ENCODE data around the gene TEX19.

Gene TEX19

DNA sequence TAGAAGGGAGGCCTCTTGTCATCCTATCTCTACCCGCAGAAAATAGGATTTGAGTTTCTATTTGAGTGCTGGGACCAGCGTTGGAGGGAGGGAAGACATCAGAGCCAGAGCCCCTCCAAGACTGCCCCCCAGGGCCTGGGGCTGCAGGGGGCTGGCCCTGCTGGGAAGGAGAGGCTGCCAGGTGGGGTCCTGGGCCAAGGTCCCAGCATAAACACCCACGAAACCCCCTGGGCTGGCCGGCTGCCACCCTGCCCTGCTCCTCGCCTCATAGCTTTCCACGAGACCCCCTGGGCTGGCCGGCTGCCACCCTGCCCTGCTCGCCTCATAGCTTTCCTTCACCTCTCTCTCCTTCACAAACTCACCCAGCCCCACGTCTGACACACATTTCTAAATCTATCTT, 10.6 kb upstream of the TEX19 start (continued):
- TF ChIP-seq, protein P1, sequence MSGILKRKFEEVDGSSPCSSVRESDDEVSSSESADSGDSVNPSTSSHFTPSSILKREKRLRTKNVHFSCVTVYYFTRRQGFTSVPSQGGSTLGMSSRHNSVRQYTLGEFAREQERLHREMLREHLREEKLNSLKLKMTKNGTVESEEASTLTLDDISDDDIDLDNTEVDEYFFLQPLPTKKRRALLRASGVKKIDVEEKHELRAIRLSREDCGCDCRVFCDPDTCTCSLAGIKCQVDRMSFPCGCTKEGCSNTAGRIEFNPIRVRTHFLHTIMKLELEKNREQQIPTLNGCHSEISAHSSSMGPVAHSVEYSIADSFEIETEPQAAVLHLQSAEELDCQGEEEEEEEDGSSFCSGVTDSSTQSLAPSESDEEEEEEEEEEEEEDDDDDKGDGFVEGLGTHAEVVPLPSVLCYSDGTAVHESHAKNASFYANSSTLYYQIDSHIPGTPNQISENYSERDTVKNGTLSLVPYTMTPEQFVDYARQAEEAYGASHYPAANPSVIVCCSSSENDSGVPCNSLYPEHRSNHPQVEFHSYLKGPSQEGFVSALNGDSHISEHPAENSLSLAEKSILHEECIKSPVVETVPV (CRISPR knock-in tag; IDR thresholded peaks at IDR 0.05), result no peak
- TF ChIP-seq RARB (CRISPR knock-in tag; IDR thresholded peaks at IDR 0.05) (no peak), GLIS3 (CRISPR knock-in tag; IDR thresholded peaks at IDR 0.05) (no peak), TCF4 (CRISPR knock-in tag; IDR thresholded peaks at IDR 0.05; ENCODE audit: borderline replicate concordance) (no peak), ESRRG (CRISPR knock-in tag; IDR thresholded peaks at IDR 0.05) (no peak)

DNA sequence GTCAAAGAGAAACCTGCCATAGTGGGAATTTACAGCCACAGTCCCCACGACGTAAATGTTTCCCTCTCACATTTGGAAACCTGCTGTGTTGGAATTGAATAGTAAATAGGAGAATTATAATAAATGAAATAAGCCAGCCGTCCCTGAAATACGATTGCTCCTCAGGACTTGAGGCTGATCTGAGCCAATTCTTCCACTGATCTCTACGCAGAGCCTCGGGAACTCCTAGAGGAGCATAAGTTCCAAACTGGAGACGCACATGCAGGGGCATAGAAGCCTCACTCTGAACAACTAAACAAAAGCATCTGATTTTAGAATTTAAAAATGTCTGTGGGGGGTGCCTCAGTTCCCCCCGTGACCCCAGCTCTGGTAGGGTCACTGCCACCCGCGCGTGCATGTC, 10.2 kb upstream of the TEX19 start:
- TF ChIP-seq TCF4 (CRISPR knock-in tag; IDR thresholded peaks at IDR 0.05; ENCODE audit: borderline replicate concordance) (no peak), BACH2 (CRISPR knock-in tag; IDR thresholded peaks at IDR 0.05; ENCODE audit: borderline replicate concordance) (no peak), CSDC2 (CRISPR knock-in tag; IDR thresholded peaks at IDR 0.05) (no peak), ZNF8 (CRISPR knock-in tag; IDR thresholded peaks at IDR 0.05) (no peak), ESRRG (CRISPR knock-in tag; IDR thresholded peaks at IDR 0.05) (no peak), SNAI2 (CRISPR knock-in tag; IDR thresholded peaks at IDR 0.05) (no peak), POU6F1 (CRISPR knock-in tag; IDR thresholded peaks at IDR 0.05; ENCODE audit: borderline replicate concordance, low read depth) (no peak), ZFP3 (CRISPR knock-in tag; IDR thresholded peaks at IDR 0.05) (no peak), PPARA (CRISPR knock-in tag; IDR thresholded peaks at IDR 0.05; ENCODE audit: borderline replicate concordance) (no peak), CREB5 (CRISPR knock-in tag; IDR thresholded peaks at IDR 0.05; ENCODE audit: low read depth) (no peak), PATZ1 (CRISPR knock-in tag; IDR thresholded peaks at IDR 0.05; ENCODE audit: borderline replicate concordance) (no peak), TSHZ2 (CRISPR knock-in tag; IDR thresholded peaks at IDR 0.05) (no peak), ZNF565 (CRISPR knock-in tag; conservative IDR thresholded peaks at IDR 0.05; ENCODE audit: low read depth) (no peak), GLIS3 (CRISPR knock-in tag; IDR thresholded peaks at IDR 0.05) (no peak)
- ATAC-seq, result no peak

GRCh38 chr17:82349287-82349701, 9.8 kb upstream of the TEX19 start:
- TF ChIP-seq TOX (CRISPR knock-in tag; IDR thresholded peaks at IDR 0.05; ENCODE audit: borderline replicate concordance), result no peak
- no peak for TF ChIP-seq ARNTL (CRISPR knock-in tag; IDR thresholded peaks at IDR 0.05; ENCODE audit: borderline replicate concordance, low read depth)
- TF ChIP-seq ZC3H10 (CRISPR knock-in tag; IDR thresholded peaks at IDR 0.05), result no peak
- TF ChIP-seq POU6F1 (CRISPR knock-in tag; IDR thresholded peaks at IDR 0.05; ENCODE audit: borderline replicate concordance, low read depth), result no peak
- TF ChIP-seq ESRRG (CRISPR knock-in tag; IDR thresholded peaks at IDR 0.05), result no peak
- TF ChIP-seq CREB5 (CRISPR knock-in tag; IDR thresholded peaks at IDR 0.05; ENCODE audit: low read depth), result no peak
- no peak for TF ChIP-seq TCF4 (CRISPR knock-in tag; IDR thresholded peaks at IDR 0.05; ENCODE audit: borderline replicate concordance)
- TF ChIP-seq ZNF8 (CRISPR knock-in tag; IDR thresholded peaks at IDR 0.05), result no peak
- no peak for TF ChIP-seq ZFP30 (CRISPR knock-in tag; IDR thresholded peaks at IDR 0.05)
- TF ChIP-seq, protein P1 (CRISPR knock-in tag; IDR thresholded peaks at IDR 0.05), result no peak
- ATAC-seq, result no peak

All from SK-N-SH treated with all-trans-retinoic acid at 6 μM for 48 hours (cell line).